Endometrium (tissue), 2 donors: ENCODE data around the gene GAS2L1.

Experiments used
- FAIRE-seq: peaks from 2 replicates; lab custom pipeline; 2012; peaks lifted over from hg19 to GRCh38; lab: Jason Lieb, UNC
- donor health status: control.
- donor health status: control.

Gene GAS2L1

DNA sequence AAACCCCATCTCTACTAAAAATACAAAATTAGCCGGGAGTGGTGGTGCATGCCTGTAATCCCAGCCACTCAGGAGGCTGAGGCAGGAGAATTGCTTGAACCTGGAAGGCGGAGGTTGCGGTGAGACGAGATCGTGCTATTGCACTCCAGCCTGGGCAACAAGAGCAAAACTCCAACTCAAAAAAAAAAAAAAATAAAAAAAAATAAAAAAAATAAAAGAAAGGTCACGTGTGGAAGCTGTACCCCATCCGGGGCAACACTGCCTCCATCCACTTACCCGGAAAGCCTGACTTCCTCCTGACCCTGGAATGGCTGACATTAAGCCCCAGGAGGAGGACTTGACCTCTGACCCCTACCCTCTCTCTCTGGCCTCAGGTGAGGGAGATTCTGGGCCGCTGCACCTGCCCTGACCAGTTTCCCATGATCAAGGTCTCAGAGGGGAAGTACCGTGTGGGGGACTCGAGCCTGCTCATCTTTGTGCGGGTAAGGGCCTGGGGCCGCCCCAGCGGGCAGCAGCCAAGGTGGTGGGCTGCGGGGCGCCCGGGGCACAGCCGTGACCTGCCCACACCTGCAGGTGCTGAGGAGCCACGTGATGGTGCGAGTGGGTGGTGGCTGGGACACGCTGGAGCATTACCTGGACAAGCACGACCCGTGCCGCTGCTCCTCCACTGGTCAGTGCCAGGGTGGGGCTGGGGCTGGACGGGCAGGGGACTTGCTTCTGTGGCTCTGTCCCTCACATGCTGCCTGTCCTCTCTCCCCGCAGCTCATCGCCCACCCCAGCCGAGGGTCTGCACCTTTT is 3.8 kb downstream of the GAS2L1 start:
- no peak for FAIRE-seq

DNA sequence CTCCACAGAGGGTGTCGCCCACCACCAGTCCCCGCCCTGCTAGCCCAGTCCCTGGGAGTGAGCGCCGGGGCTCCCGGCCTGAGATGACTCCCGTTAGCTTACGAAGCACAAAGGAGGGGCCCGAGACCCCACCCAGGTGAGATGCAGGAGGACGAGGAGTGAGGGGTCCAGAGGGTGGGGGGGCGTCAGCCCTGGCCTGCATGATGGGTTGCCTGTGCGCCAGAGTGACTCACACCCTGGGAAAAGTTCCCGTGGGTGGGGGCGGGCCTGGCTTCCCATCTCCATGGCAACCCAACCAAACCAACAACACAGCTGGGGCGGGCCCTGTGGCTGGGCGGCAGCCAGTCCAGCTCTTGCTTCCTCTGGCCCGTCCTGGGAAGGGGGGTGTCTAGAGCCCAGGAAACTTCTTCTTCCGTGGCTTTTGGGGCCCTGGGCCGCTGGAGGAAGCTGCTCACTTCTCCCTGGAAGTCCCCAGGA is 4.5 kb downstream of the GAS2L1 start:
- peak; percentile 64 for FAIRE-seq

DNA sequence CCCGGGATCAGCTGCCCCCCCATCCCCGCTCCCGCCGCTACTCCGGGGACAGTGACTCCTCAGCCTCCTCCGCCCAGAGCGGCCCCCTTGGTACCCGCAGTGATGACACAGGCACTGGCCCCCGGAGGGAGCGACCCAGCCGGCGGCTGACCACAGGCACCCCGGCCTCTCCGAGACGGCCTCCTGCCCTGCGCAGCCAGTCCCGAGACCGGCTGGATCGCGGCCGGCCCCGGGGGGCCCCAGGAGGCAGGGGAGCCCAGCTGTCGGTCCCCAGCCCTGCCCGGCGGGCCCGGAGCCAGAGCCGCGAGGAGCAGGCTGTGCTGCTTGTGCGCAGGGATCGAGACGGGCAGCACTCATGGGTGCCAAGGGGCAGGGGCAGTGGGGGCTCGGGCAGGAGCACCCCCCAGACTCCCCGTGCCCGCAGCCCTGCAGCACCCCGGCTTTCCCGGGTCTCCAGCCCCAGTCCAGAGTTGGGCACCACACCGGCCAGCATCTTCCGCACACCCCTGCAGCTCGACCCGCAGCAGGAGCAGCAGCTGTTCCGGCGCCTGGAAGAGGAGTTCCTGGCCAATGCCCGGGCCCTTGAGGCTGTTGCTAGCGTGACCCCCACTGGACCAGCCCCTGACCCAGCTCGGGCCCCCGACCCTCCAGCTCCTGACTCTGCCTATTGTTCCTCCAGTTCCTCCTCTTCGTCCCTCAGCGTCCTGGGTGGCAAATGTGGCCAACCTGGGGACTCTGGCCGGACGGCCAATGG is 5.2 kb downstream of the GAS2L1 start:
- FAIRE-seq: no peak

DNA sequence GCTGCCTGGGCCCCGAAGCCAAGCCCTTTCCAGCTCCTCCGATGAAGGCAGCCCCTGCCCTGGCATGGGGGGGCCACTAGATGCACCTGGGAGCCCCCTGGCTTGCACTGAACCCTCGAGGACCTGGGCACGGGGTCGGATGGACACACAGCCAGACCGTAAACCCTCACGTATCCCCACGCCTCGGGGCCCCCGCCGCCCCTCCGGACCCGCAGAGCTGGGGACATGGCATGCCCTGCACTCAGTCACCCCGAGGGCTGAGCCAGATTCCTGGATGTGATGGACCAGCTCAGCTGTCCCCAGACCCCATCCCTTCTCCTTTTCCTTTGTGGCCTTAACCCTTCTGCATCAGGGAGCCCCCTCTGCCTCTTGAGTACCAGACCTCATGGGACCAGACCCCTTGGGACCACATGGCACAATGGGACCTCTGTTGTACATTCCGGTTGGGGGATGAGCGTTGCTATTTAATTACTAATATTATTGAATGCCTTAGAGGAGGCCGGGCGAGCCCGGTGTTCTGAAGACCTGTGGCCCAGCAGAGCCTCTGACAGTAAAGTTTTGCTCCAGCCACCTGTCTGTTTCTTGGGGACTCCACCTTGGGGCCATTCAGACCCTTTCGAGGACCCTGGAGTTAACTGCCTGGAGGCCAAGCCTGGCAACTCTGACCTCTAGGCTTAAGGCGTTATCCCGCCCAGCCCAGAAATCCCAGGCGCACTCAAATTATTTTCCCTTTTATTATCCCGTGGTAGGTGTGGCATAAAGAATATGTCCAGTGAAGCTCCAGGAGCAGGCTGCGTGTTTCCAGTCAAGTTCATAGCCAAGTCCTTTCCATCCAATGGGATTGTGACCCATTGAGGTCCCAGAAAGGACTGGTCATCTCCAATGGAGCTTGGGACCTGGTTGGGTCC is 6.0 kb downstream of the GAS2L1 start:
- no peak for FAIRE-seq

DNA sequence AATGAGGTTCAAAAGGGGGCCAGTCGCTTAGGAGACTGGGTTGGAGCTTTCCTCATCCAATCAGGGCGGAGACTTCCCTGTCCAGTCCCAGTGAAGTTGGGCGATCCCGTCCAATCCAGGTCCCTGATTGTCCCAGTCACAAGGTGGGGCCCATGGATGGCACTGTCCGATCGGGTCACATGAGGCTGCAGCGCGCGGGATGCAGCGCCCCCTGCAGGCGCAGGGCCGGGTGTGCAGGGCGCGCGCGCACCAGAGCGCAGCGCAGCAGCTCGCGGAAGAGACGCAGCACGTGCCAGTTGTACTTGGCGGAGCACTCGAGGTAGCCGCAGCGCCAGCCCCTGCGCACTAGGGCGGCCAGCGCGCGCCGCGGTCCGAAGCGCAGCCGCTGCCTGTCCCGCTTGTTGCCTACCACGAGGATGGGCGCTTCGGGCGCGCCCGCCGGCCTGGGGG is 6.7 kb downstream of the GAS2L1 start:
- no peak for FAIRE-seq

DNA sequence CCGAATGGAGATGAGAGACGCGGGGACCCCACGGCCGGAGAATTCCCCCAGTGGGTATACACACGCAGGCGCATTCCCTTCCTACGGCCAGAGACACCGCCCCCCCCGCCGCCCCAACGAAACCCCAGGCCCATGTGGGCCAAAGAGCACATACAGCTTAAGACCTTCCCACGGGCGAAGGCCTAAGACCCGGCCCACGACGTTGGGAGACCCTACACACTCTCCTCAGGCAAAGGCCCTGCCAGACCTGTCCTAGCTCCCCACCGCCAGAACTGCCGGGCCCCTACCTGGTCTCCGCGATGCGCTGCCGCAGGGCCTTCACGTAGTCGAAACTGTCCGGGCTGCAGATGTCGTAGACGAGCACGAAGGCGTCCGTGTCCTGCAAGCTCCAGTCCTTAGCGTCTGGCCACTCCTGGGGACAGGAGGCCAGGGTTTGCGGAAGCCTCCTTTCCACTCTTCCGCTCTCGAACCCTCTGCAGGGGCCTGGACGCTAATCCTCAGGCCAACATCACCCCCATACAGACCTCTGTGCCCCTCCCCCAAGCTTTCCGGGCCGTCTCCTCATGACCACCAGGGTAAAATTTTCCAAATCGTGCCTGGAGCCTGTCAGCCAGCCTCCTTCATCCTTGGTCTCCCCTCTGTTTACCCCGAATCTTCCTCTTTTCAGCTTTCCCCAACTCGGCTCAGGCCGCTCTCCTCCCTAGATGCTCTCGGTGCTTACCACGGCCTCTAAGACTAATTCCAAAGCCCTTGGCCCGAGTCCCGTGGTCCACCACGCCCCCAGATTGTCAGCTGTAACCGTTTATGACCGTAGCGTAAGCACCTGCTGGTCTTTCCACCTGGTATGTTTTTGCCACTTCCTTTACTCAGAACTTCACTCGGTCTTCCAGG is 7.4 kb downstream of the GAS2L1 start:
- no peak for FAIRE-seq

DNA sequence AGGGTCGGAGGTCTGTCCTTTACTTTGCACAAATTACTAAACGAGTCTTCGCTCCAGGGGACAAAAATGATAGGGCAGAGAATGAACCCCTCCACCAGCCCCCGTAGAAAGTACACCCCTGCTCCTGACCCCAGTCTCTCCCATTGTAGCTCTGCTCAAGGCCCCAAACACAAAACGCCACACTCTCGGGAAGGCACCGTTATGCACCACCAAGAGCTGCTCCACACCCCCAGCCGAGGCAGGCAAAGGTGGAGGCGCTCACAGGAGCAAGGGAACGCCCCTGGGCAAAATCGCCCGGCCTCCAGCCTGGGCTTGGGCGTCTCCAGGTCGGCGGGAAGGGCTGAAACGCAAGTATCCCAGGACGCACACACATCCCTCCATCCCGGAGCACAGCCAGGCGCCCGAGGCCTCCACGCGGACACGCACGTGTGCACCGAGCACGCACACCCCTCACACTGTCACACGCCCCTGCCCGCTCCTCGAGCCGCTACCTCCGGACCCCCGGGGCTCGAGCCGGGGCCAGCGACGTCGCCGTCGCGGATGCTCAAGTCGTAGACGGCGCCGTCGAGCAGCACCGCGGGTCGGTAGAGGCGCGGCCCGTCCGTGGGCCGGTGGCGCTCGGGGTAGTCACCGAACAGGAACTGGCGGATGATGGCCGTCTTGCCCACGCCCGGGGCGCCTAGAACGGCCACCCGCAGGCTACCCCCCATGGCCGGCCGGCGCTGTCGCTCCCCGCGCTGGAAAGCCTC is 8.3 kb downstream of the GAS2L1 start:
- FAIRE-seq: no peak

DNA sequence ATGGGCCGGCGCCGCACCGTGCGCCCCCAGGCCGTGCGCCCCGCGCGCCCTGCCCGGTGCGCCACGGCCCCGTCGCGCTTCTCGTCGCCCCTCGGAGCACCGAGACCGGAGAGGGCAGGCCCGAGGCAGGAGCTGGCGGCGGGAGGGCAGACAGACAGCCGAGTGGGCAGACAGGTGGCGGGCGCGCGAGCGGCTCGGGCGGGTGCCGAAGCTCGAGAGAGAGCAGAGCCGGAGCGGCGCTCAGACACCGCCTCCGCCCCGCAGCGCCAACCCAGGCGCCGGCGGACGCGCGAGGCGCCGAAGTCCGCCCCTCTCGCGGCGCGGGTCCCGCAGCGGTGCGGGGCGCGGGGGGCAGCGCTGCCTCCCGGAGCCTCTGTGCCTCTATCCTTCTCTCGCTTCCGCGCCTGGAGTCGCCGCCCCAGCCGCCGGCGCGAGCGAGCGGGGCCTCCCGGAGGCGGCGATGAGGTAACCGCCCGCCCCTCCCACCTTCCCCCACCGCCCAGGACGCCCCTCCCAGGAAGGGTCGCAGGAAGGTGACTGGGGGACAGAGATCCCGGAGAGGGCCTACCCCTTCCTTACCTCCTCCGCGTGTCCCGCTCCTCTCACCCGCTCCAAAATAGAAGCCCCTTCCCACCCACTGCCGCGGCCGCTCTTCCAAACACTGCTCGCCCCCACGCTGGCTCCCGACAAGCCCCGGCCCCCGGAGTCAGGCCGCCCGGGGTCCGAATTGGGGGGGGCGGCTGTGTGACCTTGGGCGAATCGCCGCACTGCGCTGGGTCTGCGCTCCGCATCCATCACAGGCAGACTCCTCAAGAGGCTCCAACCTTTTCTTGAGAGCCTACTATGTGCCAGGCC is 9.1 kb downstream of the GAS2L1 start, which contains the start of gene RASL10A:
RASL10A (minus strand) TSS at position 412 of the 855 bp plus-strand sequence. CDS start 451 bp downstream, outside the sequence.
- FAIRE-seq: no peak

DNA sequence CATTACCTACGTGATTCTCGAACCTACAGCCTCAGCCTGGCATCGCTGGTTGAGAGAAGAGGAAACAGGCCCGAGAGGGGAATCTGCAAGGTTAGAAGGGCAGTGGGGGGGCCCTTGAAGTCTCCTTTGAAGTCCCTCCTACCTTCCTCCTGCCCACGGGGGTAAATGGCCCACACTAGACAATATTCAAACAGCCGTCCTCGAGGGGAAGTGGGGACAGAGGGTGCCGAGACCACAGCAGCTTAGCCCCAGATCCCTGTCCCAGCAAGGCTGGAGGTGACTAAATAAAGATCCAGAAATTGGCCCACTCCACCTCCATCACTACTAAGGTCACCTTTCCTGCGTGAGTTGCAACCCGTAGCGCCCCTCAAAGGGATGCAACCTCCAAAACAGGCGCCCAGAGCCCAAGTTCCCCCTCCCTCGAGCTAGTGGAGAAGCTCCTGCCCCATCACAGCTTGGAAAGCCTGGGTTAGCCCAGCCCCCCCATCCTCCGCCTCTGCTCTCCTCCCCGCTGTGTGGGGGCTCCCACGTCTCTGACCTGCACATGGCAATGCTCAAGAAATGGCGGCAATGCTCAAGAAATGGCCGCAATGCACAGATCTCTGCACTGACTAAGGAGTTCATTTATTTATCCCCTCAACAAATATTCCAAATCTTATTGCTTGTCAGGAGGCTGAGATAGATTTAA is 9.8 kb downstream of the GAS2L1 start:
- FAIRE-seq: no peak

GRCh38 chr22:29317827-29318454 is 11.5 kb downstream of the GAS2L1 start:
- no peak for FAIRE-seq

DNA sequence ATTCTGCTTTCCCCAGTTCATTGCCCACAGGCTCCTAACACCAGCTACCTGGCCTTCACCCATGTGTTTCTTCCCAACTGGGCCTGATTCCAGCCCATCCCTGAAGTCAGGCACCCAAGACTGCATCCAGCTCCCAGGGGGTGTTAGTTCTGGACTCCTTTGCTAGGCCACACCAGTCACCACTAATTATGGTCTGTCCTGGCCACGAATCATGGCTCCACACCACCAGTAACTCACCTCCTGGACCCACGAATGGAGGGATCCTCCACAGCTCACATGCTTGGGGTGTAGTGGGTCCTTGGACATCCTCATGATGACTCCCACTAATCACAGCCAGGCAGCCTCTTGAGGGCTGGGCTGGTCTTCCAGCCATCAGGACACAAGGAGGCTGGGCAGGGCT is 12.6 kb downstream of the GAS2L1 start:
- no peak for FAIRE-seq

DNA sequence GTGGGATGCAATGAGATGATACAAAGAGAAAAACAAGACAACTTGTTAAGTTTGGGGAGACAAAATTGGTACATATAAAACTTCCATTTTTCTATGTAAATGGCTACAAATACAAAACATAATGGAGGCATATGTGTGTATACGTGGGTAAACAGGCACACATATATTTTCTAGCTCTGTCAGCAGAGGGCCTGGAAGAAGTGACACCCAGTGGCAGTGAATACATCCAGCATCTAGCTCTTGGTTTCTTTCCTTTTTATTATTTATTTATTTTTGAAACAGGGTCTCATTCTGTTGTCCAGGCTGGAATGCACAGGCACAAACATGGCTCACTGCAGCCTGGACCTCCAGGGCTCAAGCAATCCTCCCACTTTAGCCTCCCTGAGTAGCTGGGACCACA is 14.1 kb downstream of the GAS2L1 start:
- FAIRE-seq: no peak

GRCh38 chr22:29323641-29324040 is 17.2 kb downstream of the GAS2L1 start:
- no peak for FAIRE-seq

DNA sequence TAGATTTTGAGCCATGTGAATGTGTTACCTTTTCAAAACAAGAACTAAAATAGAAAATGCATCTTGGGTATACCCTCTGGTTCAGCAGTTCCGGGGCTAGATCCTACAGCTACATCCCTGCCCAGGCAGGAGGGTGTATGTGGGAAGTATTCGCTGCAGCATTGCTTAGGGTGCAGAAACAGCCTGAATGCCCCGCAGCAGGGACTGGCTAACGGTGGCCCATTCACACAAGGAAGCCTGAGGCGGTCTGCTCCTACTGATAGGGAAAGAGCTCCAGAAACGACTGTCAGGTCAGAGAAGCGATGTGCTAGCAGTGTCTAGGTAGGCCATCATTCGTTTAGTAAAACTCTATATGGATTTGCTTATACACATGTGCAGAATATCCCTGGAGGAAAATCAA is 18.9 kb downstream of the GAS2L1 start:
- no peak for FAIRE-seq

DNA sequence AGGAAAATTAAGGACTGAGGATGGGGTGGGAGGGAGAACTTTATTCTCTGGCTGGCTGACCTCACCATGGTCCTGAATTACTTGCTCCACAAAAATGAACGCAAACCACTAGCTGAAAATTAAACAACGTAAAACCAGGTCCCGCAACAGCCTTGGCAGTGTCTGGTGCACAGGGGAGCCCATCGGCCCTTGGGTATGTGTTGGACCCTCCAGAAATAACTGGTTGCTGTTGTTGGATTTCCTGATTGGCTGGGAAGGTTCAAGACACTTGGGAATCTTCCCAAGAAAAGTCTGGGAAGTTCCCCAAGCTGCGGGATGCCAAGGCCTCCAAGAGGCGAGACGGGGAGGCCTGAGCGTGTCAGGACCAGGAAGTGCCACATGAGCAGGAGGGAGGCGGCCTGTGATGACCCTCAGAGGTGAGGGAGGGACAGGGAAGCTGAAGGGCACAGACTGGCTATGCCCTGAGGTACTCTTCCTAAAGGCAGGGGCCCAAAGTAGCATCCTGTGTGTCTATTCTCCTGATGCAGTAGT is 19.4 kb downstream of the GAS2L1 start:
- no peak for FAIRE-seq

GRCh38 chr22:29326481-29326880 is 20.0 kb downstream of the GAS2L1 start:
- no peak for FAIRE-seq

DNA sequence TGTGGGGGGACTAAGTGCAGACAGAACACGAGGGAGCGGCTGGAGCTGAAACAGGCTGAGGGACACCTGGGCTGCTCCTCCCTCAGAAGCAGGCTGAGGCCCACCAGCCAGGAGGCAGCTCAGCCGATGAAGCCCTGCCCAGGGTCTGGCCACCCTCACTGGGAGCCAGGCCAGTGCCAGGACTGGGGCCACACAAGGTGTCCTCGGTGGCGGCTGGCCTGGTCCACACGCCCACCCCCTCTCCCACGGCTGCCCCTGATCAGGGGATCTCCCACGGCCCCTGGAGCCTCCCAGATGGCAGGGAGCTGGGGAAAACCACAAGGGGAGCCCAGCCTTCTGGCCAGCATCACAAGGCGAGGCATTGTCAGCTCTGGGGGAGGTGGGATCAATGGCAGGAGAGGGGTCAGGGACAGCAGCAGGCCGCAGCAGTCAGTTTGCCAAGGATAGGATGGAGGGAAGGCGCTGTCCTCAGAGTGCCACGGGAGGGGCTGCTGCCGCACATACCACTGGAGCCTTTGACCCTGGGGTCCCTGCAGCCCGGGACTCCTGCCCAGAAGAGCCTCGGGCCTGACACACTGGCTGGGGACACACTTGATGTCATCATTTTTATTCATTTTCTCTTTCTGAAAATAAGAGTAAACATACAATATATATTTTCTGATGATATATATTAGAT is 20.8 kb downstream of the GAS2L1 start:
- FAIRE-seq: no peak
